Fibroblast of skin of abdomen (primary cell): ENCODE measurements around the gene RAB24.
A peak's percentile ranks its signal among the peaks of the same experiment; 100 is the strongest.
"Not testable (repeated sequence)": the region's sequence is repeated elsewhere in the genome, so short reads cannot be mapped to it uniquely, and the experiment has no call there.

ENCODE experiments used
- DNase-seq: peaks from one replicate; pipeline ENCODE4 v3.0.0-alpha.2; 2013

RAB24 gene

DNA sequence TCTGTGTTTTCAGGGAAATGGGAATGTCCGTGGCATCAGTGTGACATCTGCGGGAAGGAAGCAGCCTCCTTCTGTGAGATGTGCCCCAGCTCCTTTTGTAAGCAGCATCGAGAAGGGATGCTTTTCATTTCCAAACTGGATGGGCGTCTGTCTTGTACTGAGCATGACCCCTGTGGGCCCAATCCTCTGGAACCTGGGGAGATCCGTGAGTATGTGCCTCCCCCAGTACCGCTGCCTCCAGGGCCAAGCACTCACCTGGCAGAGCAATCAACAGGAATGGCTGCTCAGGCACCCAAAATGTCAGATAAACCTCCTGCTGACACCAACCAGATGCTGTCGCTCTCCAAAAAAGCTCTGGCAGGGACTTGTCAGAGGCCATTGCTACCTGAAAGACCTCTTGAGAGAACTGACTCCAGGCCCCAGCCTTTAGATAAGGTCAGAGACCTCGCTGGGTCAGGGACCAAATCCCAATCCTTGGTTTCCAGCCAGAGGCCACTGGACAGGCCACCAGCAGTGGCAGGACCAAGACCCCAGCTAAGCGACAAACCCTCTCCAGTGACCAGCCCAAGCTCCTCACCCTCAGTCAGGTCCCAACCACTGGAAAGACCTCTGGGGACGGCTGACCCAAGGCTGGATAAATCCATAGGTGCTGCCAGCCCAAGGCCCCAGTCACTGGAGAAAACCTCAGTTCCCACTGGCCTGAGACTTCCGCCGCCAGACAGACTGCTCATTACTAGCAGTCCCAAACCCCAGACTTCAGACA, 9.5 kb downstream of the RAB24 start:
- no peak for DNase-seq

DNA sequence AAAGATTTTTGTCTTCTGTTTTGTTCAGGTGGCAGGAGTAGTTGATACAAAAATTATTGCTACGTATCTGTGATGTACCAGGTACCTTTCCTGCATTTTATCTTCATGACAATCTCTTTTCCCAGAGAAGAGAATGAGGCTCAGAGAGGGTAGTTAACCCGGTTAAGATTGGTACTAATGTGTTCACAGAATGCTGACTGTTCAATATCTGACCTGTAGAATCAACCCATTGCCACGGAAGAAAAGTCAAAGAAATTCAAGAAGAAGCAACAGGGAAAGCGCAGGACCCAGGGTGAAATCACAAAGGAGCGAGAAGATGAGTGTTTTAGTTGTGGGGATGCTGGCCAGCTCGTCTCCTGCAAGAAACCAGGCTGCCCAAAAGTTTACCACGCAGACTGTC, 11.8 kb downstream of the RAB24 start:
- no peak for DNase-seq

DNA sequence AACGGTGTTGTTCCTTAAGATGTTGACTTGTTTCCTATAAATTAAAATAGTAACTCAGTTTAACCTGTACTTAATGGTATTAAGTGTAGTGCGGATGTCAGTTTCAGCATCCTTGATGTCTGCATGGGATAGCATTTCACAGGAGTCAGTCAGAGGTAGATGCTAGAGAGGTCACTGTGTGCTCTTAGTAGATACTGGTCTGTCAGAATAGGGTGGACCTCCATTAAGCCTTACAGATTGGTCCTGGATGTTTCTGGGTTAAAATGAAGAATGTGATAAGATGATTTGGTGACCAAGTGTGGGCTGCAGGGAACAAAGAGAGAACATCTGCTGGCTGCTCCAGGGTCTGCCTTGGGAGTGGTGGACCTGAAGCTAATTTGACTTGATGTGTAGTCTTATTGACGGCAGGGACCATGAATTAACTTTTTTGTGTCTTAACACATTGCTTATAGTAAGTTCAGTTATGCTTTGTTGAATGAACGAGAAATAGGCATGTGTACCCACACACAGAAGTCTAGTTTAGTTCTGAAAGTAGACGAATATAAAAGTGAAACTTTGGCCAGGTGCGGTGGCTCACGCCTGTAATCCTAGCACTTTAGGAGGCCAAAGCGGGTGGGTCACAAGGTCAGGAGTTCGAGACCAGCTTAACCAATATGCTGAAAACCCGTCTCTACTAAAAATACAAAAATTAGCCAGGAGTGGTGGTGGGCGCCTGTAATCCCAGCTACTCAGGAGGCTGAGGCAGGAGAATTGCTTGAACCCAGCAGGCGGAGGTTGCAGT, 12.5 kb downstream of the RAB24 start:
- DNase-seq = no peak

DNA sequence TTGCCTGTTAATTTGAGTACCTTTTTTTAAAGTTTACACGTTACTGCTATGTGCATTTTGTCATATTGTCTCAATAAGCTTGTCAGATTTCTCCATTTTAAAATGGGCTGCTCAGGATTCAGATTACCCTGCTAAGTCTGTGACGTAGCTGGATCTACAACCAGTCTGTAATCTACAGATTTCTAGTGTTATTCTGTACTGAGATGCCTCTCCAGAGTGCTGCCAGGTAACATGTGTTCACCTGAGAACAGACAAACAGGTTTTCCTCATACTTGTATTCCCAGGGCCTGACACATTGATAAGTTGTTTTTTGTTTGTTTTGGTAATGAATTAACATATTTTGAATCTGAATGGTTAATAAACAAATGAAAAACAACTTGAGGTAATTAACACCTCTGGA, 15.3 kb downstream of the RAB24 start:
- DNase-seq = no peak

DNA sequence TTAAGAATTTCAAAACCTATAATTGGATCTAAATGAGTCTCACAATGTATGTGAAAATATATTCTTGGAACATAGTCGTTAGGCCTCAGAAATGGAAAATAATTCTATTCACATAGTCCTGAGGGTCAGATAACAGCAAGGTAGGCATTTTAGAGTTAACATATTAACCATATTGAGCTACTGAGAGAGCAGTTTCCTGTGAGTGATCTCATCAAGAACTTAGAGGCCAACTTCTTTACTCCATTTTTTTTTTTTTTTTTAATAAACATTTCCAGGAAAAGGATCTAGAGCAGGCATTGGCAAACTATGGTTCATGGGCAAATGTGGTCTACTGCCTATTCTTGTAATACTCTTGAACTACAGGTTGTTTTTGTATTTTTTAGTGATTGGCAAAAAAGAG, 26.6 kb downstream of the RAB24 start:
- DNase-seq = no peak

DNA sequence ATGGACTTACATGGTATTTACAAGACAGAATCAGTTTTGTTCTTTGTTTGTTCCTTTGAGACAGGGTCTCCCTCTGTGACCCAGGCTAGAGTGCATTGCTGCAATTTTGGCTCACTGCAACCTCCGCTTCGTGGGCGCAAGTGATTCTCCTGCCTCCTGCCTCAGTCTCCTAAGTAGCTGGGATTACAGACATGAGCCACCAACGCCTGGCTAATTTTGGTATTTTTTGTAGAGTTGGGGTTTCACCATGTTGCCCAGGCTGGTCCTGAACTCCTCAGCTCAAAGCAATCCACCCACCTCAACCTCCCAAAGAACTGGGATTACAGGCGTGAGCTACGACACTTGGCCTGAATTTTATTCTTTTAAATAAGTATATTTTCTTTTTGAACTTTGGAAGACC, 27.6 kb downstream of the RAB24 start:
- no peak for DNase-seq

DNA sequence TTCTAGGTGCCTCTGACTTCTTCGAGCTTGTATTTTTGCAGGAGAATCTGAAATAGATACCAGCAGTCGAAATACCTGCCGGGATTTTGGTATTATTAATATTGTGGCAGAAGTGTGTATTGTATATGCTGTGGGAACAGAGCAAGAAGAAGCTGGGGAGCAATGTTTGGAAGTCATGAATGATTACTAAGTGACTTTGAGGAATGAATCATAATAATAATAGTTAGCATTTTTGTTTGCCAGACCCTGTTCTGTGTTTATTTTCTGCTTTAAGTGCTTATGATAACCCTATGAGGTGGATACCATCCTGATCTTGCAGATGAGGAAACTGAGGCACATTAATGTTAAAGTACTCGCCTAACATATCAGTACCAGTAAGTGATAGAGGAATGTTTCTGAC, 32.4 kb downstream of the RAB24 start:
- DNase-seq = no peak

DNA sequence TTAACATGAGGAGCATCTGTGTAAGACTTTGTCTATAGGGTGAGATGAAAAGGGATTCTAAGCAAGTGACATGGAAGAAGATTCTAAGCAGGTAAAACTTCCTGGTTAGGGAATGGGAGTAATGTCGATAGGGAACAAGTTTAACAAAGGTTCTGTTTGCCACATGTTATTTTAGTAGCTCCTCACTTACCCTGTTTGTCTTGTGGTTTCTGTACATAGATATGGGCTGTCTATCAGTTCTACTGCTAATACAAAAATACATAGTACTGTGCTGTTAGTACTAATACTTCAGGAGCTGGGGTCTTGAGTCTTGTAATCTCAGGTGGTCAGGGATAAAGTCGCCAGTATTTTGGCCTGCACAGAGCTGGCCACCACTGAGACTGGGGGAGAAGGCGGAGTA, 32.9 kb downstream of the RAB24 start:
- no peak for DNase-seq

DNA sequence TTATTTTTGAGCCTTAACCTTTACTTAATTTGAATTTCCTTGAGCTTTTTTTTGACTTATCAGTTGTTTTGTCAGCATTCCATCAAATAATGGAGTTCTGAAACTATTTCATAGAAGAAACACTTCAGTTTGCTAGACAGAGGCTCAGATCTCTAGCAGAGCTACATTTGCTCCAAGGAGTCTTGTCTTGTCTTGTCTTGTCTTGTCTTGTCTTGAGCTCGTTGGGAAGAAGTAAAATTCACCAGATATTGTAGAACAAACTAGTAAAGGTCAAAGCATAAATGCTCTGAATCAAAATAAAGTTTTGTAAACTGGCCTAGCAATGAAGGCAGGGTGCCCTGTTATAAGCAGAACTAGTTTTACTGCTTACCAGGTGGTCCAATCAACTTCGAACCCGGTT, 33.5 kb downstream of the RAB24 start:
- no peak for DNase-seq

DNA sequence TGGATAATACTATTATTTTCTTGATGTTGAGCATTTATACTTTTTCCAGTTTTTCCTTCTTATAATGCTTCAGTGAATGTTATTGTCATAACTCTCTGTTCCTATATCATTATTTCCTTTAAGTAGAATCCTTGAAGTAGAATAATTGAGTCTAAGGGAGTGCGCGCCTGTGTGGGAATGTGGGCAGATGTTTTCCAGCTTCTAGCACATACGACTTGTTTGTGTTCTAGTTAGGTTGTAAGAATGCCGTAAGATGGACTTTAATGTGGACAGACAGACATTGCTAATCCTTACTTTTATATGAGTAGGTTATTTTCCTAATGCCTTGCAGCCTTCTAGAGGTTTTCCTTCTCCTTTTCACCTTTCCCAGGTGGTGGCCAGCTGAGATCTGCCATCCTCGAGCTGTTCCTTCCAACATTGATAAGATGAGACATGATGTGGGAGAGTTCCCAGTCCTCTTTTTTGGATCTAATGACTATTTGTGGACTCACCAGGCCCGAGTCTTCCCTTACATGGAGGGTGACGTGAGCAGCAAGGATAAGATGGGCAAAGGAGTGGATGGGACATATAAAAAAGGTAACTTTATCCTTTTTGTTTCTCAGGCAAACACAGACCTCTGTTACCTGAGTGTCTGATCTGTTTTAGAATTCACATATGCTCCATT, 34.2 kb downstream of the RAB24 start:
- DNase-seq = no peak

DNA sequence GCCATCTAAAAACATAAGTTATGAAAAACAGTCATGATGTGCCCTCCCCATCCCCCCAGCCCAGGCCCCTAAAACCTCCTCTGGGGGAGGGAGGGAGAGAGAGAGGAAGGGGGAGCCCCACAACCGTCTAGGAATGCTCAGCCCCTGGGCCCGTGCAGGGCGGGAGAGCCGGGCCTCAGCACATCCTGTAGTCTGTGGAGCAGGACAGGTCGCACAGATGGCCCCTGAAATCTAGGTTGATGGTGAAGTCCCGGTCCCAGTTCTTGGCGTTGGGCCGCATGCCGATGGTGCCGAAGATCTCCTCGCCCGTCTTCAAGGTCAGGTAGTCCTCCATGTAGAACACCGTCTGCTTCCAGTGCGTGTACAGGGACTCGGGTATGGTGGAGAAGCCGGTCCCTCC, 38.1 kb downstream of the RAB24 start:
- DNase-seq = no peak

DNA sequence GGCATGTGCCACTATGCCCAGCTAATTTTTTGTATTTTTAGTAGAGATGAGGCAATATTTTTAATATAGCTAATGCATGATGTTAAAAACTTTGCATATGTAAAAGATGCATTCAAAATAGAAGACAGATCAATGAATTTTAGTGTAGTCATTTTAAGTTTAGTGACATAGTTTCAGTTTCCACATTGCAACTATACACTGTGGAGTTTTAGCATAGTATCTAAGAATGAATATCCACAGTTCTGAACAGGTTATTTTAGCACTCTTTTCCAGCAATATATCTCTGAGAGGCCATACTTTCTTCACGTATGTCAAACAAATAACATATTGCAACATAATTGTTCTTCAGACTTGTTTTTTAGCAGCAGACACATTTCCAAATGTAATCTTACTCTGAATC, 39.3 kb downstream of the RAB24 start:
- DNase-seq = no peak

DNA sequence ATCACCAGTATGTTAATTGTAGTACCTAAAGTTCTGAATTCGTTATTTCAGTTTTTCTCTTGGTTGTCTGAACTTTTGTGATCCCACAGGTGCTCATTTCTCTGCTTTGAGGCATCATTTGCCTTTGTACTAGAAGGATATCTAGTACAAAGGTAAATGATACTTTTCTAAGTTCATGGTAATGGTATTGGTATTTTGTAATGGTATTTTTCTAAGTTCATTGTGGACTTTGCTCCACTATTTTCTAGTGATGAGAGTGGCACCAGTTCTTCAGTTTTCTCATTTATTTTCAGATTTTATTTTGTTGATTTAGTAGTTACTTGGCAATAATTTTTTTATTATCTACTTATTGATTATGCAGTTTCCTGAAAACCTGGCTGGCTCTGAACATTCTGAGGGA, 42.0 kb downstream of the RAB24 start:
- no peak for DNase-seq

DNA sequence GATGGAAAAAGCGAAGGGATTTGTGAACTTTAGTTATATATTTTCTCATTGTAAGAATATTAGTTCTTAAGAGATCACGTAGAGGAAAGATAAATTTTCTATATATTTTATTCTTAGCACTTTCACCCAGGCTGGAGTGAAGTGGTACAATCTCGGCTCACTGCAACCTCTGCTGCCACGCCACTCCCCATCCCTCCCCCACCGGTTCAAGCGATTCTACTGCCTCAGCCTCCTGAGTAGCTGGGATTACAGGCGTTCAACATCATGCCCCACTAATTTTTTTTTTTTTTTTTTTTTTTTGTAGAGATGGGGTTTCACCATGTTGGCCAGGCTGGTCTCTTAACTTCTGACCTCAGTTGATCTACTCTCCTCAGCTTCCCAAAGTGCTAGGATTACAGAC, 42.6 kb downstream of the RAB24 start:
- DNase-seq = no peak

DNA sequence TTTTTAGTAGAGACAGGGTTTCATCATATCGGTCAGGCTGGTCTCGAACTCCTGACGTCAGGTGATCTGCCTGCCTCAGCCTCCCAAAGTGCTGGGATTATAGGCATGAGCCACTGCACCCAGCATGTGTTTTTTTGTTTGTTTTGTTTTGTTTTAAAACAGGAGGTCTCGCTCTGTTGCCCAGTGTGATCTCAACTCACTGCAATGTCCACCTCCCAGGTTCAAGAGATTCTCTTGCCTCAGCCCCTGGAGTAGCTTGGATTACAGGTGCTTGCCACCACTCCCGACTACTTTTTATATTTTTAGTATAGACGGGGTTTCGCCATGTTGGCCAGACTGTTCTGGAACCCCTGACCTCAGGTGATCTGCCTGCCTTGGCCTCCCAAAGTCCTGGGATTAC, 44.8 kb downstream of the RAB24 start:
- DNase-seq = not testable (repeated sequence)

DNA sequence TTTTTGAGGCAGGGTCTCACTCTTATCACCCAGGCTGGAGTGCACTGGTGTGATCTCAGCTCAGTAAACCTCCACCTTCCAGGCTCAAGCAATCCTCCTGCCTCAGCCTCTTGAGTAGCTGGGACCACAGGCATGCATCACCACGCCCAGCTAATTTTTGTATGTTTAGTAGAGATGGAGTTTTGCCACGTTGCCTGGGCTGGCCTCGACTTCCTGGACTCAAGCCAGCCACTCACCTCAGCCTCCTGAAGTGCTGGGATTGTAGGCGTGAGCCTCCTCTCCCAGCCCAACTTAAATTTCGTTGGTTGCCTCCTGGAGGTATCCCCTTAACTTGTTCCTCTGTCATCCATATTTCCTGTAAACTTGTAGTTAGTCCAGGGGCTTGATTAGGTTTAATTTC, 47.2 kb downstream of the RAB24 start:
- DNase-seq = peak; percentile 9

DNA sequence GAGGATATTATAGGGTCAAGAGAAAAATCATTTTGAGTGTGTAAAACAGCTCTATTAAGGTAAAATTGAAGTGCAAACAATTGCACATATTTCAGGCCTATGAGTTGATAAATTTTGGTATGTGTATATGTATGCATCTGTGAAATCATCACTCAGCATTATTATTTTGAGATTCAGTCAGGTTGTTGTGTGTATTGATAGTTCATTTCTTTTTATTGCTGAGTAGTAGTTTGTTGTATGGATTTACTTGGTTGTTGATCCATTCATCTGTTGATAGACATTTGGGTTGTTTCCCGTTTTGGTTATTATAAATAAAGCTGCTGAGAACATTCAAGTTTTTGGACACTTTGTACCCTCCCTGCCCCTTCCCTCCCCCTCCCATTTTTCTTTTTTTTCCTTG, 50.3 kb downstream of the RAB24 start:
- no peak for DNase-seq
